Vagina (tissue), 2 donors: ENCODE results near the gene AMOTL1. TPM values are rescaled to one million over a fixed set of nuclear protein-coding genes. Genes with fewer than 3 reads are reported as not detected.
A peak's percentile ranks its signal among the peaks of the same experiment; 100 is the strongest.

ENCODE experiments used
- DNase-seq, 2 donors: peaks; one replicate each; pipeline ENCODE4 v3.0.0-alpha.2; 2017; ENCODE audit errors: extremely low spot score in 2 of 2
- H3K27ac ChIP-seq: fragments of 200-600 bp; sonication (generic); one replicate; pipeline ENCODE4 v1.5.1; 2019
- H3K27me3 ChIP-seq: fragments of 200-600 bp; sonication (generic); one replicate; pipeline ENCODE4 v1.5.1; 2019
- H3K36me3 ChIP-seq, 2 donors: fragments of 200-600 bp; sonication (generic); one replicate each; pipeline ENCODE4 v1.5.1; 2017 to 2019
- H3K4me1 ChIP-seq: fragments of 200-600 bp; sonication (generic); one replicate; pipeline ENCODE4 v1.5.1; 2019
- H3K4me3 ChIP-seq, 2 donors: fragments of 200-600 bp; sonication (generic); 1 replicate in 1 of 2; 2 replicates in 1 of 2; pipeline ENCODE4 v1.5.1; 2016 to 2019
- H3K9me3 ChIP-seq: fragments of 200-600 bp; sonication (generic); one replicate; pipeline ENCODE4 v1.5.1; 2019
- POLR2A ChIP-seq, 2 donors: fragments of 450-650 bp; IDR thresholded peaks; one replicate each; pipeline ENCODE4 v1.6.1; 2017; ENCODE audit warnings: antibody characterized with exemption in 2 of 2, mild to moderate bottlenecking in 2 of 2, moderate library complexity in 2 of 2
- POLR2AphosphoS5 ChIP-seq, 2 donors: sonication (generic); formaldehyde crosslinking; IDR thresholded peaks; one replicate each; pipeline ENCODE4 v1.9.0; 2017; ENCODE audit warnings: antibody characterized with exemption in 2 of 2, mild to moderate bottlenecking in 2 of 2, low read depth in 1 of 2; ENCODE audit not compliant: insufficient read depth in 1 of 2
- intact Hi-C: fragments of 100-400 bp; cut with DNase I; formaldehyde crosslinking; loops from one replicate; pipeline ENCODE4 v1.15.1; 2023
- total RNA-seq: library from RNA; depleted of rRNA; stranded (reverse); fragments of >200 nt; gene quantifications from one replicate; pipeline ENCODE4 v1.2.3, GENCODE V29; 2016
- TF ChIP-seq, protein P1 (sequence below), 3 experiments: fragments of 450-650 bp in 2 of 3; fragments of 200-600 bp in 1 of 3; sonication (generic) in 1 of 3; IDR thresholded peaks; one replicate each; pipeline ENCODE4 v1.5.1; 2017 to 2019; ENCODE audit warnings: antibody characterized with exemption in 3 of 3, mild to moderate bottlenecking in 2 of 3, moderate library complexity in 2 of 3

Gene AMOTL1
- total RNA-seq, 1 donor from 2014 or later = 45.7 TPM

DNA sequence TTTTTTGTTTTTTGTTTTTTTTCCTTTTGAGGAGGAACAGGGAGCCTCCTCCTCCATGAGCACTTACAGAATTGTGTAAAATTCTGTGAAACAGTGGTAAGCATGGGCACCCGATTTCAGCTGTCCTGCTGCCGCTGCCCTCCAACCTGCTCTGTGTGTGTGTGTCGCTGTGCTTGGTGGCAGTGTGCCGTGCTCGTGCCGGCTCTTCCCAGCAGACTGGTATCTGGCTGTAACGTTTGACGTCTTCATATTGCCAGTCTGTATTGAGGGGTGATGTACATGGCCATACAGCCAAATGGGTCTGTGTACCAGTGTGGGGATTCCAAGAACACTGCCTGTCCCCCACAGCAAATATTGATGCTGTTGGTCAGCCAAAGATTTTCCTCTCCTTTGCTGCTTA, 108.1 kb downstream of the AMOTL1 start:
- H3K9me3 ChIP-seq = no peaks in the 10 kb centered on the region
- H3K36me3 ChIP-seq = peaks cover 0 to 25% of the 10 kb centered on the region in 2 donors
- intact Hi-C loops = no loop called here
- H3K27ac ChIP-seq = peak overlapping the region; percentile 80
- no peak for TF ChIP-seq POLR2AphosphoS5 (IDR thresholded peaks at IDR 0.05; ENCODE audit: insufficient read depth in 1 of 2, low read depth in 1 of 2)
- TF ChIP-seq POLR2A (IDR thresholded peaks at IDR 0.05) = no peak
- TF ChIP-seq, protein P1, sequence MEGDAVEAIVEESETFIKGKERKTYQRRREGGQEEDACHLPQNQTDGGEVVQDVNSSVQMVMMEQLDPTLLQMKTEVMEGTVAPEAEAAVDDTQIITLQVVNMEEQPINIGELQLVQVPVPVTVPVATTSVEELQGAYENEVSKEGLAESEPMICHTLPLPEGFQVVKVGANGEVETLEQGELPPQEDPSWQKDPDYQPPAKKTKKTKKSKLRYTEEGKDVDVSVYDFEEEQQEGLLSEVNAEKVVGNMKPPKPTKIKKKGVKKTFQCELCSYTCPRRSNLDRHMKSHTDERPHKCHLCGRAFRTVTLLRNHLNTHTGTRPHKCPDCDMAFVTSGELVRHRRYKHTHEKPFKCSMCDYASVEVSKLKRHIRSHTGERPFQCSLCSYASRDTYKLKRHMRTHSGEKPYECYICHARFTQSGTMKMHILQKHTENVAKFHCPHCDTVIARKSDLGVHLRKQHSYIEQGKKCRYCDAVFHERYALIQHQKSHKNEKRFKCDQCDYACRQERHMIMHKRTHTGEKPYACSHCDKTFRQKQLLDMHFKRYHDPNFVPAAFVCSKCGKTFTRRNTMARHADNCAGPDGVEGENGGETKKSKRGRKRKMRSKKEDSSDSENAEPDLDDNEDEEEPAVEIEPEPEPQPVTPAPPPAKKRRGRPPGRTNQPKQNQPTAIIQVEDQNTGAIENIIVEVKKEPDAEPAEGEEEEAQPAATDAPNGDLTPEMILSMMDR (IDR thresholded peaks at IDR 0.05) = no peak
- H3K4me3 ChIP-seq = no peak overlapping the region
- H3K27me3 ChIP-seq = no peaks in the 10 kb centered on the region
- H3K4me1 ChIP-seq = peaks cover 17% of the 10 kb centered on the region
- DNase-seq = no peak

DNA sequence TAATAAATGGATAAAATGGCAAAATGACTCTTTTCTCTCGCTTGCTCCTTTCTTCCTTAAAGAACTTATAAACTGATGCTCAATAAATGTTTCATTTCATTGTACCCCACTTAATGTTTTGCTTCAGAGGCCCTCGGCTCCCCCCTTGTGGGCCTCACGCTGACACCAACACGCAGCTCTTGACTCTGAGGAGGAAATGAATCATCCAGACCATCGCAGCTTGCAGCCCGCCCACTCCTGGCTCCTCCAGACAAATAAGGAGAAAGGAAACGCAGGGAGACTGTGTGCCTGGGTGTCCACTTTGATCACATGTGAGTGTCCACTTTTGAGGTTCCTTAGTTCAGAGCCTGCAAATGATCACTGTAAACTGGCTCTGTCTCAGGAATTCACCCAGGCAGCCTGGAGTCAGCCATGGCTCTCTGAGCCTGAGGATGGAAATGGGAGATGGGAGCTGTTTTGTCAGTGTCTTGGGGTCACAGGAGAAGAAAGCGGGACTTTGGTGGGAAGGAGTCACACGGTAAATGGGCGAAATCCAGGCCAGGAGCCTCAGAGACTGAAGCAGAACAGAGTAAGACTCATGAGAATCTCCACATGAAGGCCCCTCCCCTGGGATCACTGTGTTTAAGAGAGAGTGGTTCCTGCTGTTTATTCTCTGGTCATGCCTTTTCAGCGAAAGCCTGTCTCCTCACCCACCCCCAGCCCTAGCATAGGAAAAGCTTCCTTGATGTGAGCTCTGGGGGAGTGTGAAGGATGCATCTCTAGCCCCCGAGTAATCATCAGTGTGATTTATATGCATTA, 108.7 kb downstream of the AMOTL1 start:
- TF ChIP-seq, protein P1 (IDR thresholded peaks at IDR 0.05) = no peak
- TF ChIP-seq POLR2A (IDR thresholded peaks at IDR 0.05) (no peak), POLR2AphosphoS5 (IDR thresholded peaks at IDR 0.05; ENCODE audit: insufficient read depth in 1 of 2, low read depth in 1 of 2) (peak; percentile 52 to 85)
- peak in 1 of 2 donors; percentile 95 for DNase-seq
- Histone ChIP-seq H3K27ac (peak overlapping the region; percentile 80), H3K9me3 (no peaks in the 10 kb centered on the region), H3K4me1 (peaks cover 17% of the 10 kb centered on the region), H3K36me3 (peaks cover 0 to 19% of the 10 kb centered on the region in 2 donors), H3K4me3 (no peak overlapping the region), H3K27me3 (no peaks in the 10 kb centered on the region)
- intact Hi-C loops = no loop called here

DNA sequence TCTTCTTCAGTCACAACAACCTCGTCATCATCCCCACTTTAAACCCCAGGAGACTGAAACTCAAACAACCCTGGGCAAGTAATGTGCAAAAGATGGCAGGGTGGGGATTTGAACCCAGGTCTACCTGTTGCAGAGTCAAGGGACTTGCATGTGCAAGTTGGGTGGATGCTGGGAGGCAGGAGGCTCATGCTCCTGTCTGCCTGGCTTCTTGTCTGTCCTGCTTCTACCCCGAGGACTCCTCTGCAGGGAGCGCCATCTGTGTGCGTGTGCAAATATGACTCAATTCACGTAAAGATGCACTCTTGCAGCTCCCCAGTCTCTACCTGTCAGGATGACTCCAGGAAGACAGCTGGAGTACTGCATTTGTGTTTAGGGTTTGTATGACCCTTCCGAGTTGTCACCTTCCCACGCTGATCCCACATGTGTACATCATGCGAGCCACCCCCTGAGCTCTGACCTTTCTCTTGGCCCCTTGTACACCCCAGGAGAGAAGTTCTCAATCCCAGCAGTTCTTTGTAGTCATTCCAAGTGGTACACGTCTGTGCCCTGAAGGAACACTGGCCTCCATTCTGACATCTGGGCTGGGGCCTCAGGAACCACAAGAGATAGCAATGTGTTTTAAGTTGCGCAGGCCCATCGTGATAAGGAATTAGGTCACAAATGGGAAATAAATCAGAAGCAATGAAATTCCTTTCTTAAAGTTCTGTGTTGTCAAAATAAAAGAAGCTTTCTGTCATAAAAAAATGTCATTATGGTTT, 109.5 kb downstream of the AMOTL1 start:
- Histone ChIP-seq H3K4me3 (no peak overlapping the region), H3K27ac (peak overlapping the region; percentile 80), H3K27me3 (no peaks in the 10 kb centered on the region), H3K4me1 (peaks cover 17% of the 10 kb centered on the region), H3K9me3 (no peaks in the 10 kb centered on the region), H3K36me3 (peaks cover 0 to 11% of the 10 kb centered on the region in 2 donors)
- peak in 1 of 2 donors; percentile 84 for DNase-seq
- intact Hi-C loops = no loop called here
- TF ChIP-seq POLR2A (IDR thresholded peaks at IDR 0.05) (no peak), POLR2AphosphoS5 (IDR thresholded peaks at IDR 0.05; ENCODE audit: insufficient read depth in 1 of 2, low read depth in 1 of 2) (no peak)
- TF ChIP-seq, protein P1 (IDR thresholded peaks at IDR 0.05) = no peak

DNA sequence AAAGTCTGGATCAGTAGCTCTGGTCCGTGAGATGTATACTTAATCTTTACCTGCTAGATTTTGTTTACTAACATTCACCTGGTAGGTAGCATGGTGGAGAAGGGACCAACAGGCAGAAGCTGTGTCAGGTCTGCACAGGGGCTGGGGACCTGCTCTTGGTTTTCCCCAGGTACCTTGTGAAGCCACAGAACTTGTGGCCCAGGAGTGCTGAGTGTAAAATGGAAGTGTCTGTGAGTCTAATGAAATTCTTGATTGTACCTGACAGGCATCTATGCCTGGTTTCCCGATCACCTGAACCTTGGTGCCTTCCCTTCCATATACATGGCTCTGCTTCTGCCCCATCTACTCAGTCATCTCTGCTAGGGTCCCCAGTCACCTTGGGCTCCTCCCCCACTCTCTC, 110.8 kb downstream of the AMOTL1 start:
- intact Hi-C loops = no loop called here

More for the DNA sequence above, 110.8 kb downstream of the AMOTL1 start:
- no peak overlapping the region for H3K4me3 ChIP-seq
- H3K36me3 ChIP-seq = peaks cover 0 to 10% of the 10 kb centered on the region in 2 donors
- no peak overlapping the region for H3K27ac ChIP-seq
- TF ChIP-seq, protein P1 (IDR thresholded peaks at IDR 0.05) = no peak
- TF ChIP-seq POLR2A (IDR thresholded peaks at IDR 0.05) = no peak
- no peak for TF ChIP-seq POLR2AphosphoS5 (IDR thresholded peaks at IDR 0.05; ENCODE audit: insufficient read depth in 1 of 2, low read depth in 1 of 2)
- DNase-seq = peak in 1 of 2 donors; percentile 69
- H3K4me1 ChIP-seq = peaks cover 17% of the 10 kb centered on the region
- no peaks in the 10 kb centered on the region for H3K9me3 ChIP-seq
- no peaks in the 10 kb centered on the region for H3K27me3 ChIP-seq
